Activated naive CD4-positive, alpha-beta T cell treated with anti-CD3 and anti-CD28 coated beads for 36 hours (primary cell): ENCODE measurements around the gene PTPRN2. TPM values are rescaled to one million over a fixed set of nuclear protein-coding genes. Genes with fewer than 3 reads are reported as not detected.
"Not testable (repeated sequence)": the region's sequence is repeated elsewhere in the genome, so short reads cannot be mapped to it uniquely, and the experiment has no call there.

Source experiments
- CTCF ChIA-PET: fragments of 350-600 bp; sonication (Branson Sonifier 250); formaldehyde crosslinking; loops from one replicate; lab custom pipeline; 2021; ENCODE audit warnings: antibody characterized with exemption; lab: Charles Lee
- DNase-seq: peaks from one replicate; pipeline ENCODE4 v3.0.0-alpha.2; 2020
- H3K27ac Mint-ChIP-seq: one replicate; pipeline ENCODE4 v1.8.0; 2021; ENCODE audit warnings: mild to moderate bottlenecking, mixed read lengths
- H3K27me3 Mint-ChIP-seq: one replicate; pipeline ENCODE4 v1.8.0; 2021; ENCODE audit warnings: low read depth, mixed read lengths
- H3K36me3 Mint-ChIP-seq: one replicate; pipeline ENCODE4 v1.8.0; 2021; ENCODE audit warnings: low read depth, mixed read lengths
- H3K4me1 Mint-ChIP-seq: one replicate; pipeline ENCODE4 v1.8.0; 2021; ENCODE audit warnings: low read depth, mixed read lengths
- H3K4me3 Mint-ChIP-seq: one replicate; pipeline ENCODE4 v1.8.0; 2021; ENCODE audit warnings: mild to moderate bottlenecking, moderate library complexity, mixed read lengths
- H3K9me3 Mint-ChIP-seq: one replicate; pipeline ENCODE4 v1.8.0; 2021; ENCODE audit warnings: mixed read lengths
- intact Hi-C: fragments of 100-400 bp; cut with micrococcal nuclease; formaldehyde crosslinking; loops from one replicate; pipeline ENCODE4 v1.15.1; 2023
- total RNA-seq, 2 experiments: library from RNA; stranded (reverse); gene quantifications; one replicate each; pipeline ENCODE4 v1.2.3, GENCODE V29; 2021

Gene PTPRN2
- total RNA-seq, 2 experiments from 2014 or later, result 0.54 to 0.62 TPM

GRCh38 chr7:157937406-157937805, 650.2 kb downstream of the PTPRN2 start:
- Mint-ChIP-seq H3K9me3 (peaks cover 19% of the 10 kb centered on the region), H3K4me3 (no peak overlapping the region), H3K27me3 (peaks cover 6% of the 10 kb centered on the region), H3K4me1 (peaks cover under 1% of the 10 kb centered on the region), H3K27ac (no peak overlapping the region), H3K36me3 (peaks cover 6% of the 10 kb centered on the region)
- CTCF ChIA-PET, result no interaction called here
- DNase-seq, result no peak
- intact Hi-C loops, result no loop called here

- peaks cover 3% of the 10 kb centered on the region for H3K4me1 Mint-ChIP-seq
Measured at GRCh38 chr7:157936976-157937375, 650.6 kb downstream of the PTPRN2 start.

GRCh38 chr7:157935721-157936120, 651.9 kb downstream of the PTPRN2 start:
- intact Hi-C loops, H3K27me3 Mint-ChIP-seq, H3K4me3 Mint-ChIP-seq, CTCF ChIA-PET, H3K4me1 Mint-ChIP-seq, H3K36me3 Mint-ChIP-seq, H3K27ac Mint-ChIP-seq, DNase-seq: not testable (repeated sequence)
- peaks cover 23% of the 10 kb centered on the region for H3K9me3 Mint-ChIP-seq

More at GRCh38 chr7:157936976-157937375, 650.6 kb downstream of the PTPRN2 start:
- CTCF ChIA-PET, result no interaction called here
- DNase-seq, result no peak
- Mint-ChIP-seq H3K27me3 (peaks cover 5% of the 10 kb centered on the region), H3K36me3 (peaks cover 9% of the 10 kb centered on the region), H3K9me3 (peaks cover 23% of the 10 kb centered on the region), H3K4me3 (no peak overlapping the region), H3K27ac (no peak overlapping the region)
- intact Hi-C loops, result no loop called here

- H3K4me3 Mint-ChIP-seq, H3K4me1 Mint-ChIP-seq, H3K36me3 Mint-ChIP-seq, CTCF ChIA-PET, H3K27me3 Mint-ChIP-seq: not testable (repeated sequence)
- Mint-ChIP-seq H3K9me3 (peaks cover 23% of the 10 kb centered on the region), H3K27ac (peak overlapping the region; percentile 95)
- intact Hi-C loops, result loop anchor here (1.0 to 5.0 kb wide), 4 partner anchors 52 to 924 kb away; partner anchors contain the start of gene DYNC2I1
- peak; percentile 8 for DNase-seq
Measured at GRCh38 chr7:157933219-157934155, 654.1 kb downstream of the PTPRN2 start.

- H3K4me3 Mint-ChIP-seq, result peak overlapping the region; percentile 26
- intact Hi-C loops, result loop anchor here (1.0 to 5.0 kb wide), 4 partner anchors 51 to 925 kb away; partner anchors contain the start of gene DYNC2I1
- peaks cover 4% of the 10 kb centered on the region for H3K4me1 Mint-ChIP-seq
- peaks cover 9% of the 10 kb centered on the region for H3K36me3 Mint-ChIP-seq
- peak overlapping the region; percentile 95 for H3K27ac Mint-ChIP-seq
- peak; percentile 31 for DNase-seq
- peaks cover 23% of the 10 kb centered on the region for H3K9me3 Mint-ChIP-seq
- CTCF ChIA-PET, result no interaction called here
- H3K27me3 Mint-ChIP-seq, result peaks cover 7% of the 10 kb centered on the region
Measured at GRCh38 chr7:157932498-157933218, 655.0 kb downstream of the PTPRN2 start.

GRCh38 chr7:157930926-157931466, 656.6 kb downstream of the PTPRN2 start:
- CTCF ChIA-PET, result no interaction called here

GRCh38 chr7:157930441-157930840, 657.2 kb downstream of the PTPRN2 start:
- Mint-ChIP-seq H3K4me3 (no peak overlapping the region), H3K27me3 (peaks cover 4% of the 10 kb centered on the region), H3K4me1 (peaks cover 16% of the 10 kb centered on the region), H3K9me3 (peaks cover 22% of the 10 kb centered on the region), H3K36me3 (peaks cover 9% of the 10 kb centered on the region), H3K27ac (no peak overlapping the region)
- no peak for DNase-seq
- CTCF ChIA-PET, result interaction anchor here (0.7 kb wide), 1 partner anchor 318 kb away, joined by 3 read pairs; no protein-coding TSS in a partner anchor
- intact Hi-C loops, result loop anchor here (5.0 kb wide), 3 partner anchors 103 to 927 kb away; partner anchors contain the start of gene DYNC2I1

More at GRCh38 chr7:157930926-157931466, 656.6 kb downstream of the PTPRN2 start:
- DNase-seq, result no peak
- peak overlapping the region; percentile 24 for H3K27ac Mint-ChIP-seq
- H3K36me3 Mint-ChIP-seq, result peaks cover 9% of the 10 kb centered on the region
- intact Hi-C loops, result loop anchor here (5.0 kb wide), 3 partner anchors 104 to 926 kb away; partner anchors contain the start of gene DYNC2I1
- H3K4me1 Mint-ChIP-seq, result peaks cover 12% of the 10 kb centered on the region
- peaks cover 23% of the 10 kb centered on the region for H3K9me3 Mint-ChIP-seq
- no peak overlapping the region for H3K4me3 Mint-ChIP-seq
- peaks cover 4% of the 10 kb centered on the region for H3K27me3 Mint-ChIP-seq

GRCh38 chr7:157929671-157930070, 658.0 kb downstream of the PTPRN2 start:
- DNase-seq, result no peak
- Mint-ChIP-seq H3K36me3 (peaks cover 9% of the 10 kb centered on the region), H3K4me3 (no peak overlapping the region), H3K4me1 (peaks cover 16% of the 10 kb centered on the region), H3K9me3 (peaks cover 20% of the 10 kb centered on the region), H3K27ac (no peak overlapping the region), H3K27me3 (peaks cover 4% of the 10 kb centered on the region)
- intact Hi-C loops, result loop anchor here (5.0 kb wide), 3 partner anchors 102 to 928 kb away; partner anchors contain the start of gene DYNC2I1
- CTCF ChIA-PET, result interaction anchor here (0.7 kb wide), 1 partner anchor 317 kb away, joined by 3 read pairs; no protein-coding TSS in a partner anchor

- intact Hi-C loops, result no loop called here
- Mint-ChIP-seq H3K4me1 (peaks cover 16% of the 10 kb centered on the region), H3K4me3 (no peak overlapping the region), H3K36me3 (peaks cover 9% of the 10 kb centered on the region), H3K27me3 (peaks cover 4% of the 10 kb centered on the region), H3K9me3 (peaks cover 14% of the 10 kb centered on the region), H3K27ac (no peak overlapping the region)
- no peak for DNase-seq
- CTCF ChIA-PET, result no interaction called here
Measured at GRCh38 chr7:157928808-157929425, 658.7 kb downstream of the PTPRN2 start.

GRCh38 chr7:157928171-157928794, 659.3 kb downstream of the PTPRN2 start:
- peaks cover 8% of the 10 kb centered on the region for H3K36me3 Mint-ChIP-seq
- DNase-seq, result no peak
- H3K27ac Mint-ChIP-seq, result no peak overlapping the region
- intact Hi-C loops, result no loop called here
- peaks cover 10% of the 10 kb centered on the region for H3K9me3 Mint-ChIP-seq
- H3K4me1 Mint-ChIP-seq, result peaks cover 16% of the 10 kb centered on the region
- H3K4me3 Mint-ChIP-seq, result no peak overlapping the region
- CTCF ChIA-PET, result no interaction called here
- H3K27me3 Mint-ChIP-seq, result peaks cover 4% of the 10 kb centered on the region

GRCh38 chr7:157927313-157927925, 660.2 kb downstream of the PTPRN2 start:
- intact Hi-C loops, result no loop called here
- Mint-ChIP-seq H3K27me3 (peaks cover 4% of the 10 kb centered on the region), H3K36me3 (peaks cover 3% of the 10 kb centered on the region), H3K4me1 (peaks cover 16% of the 10 kb centered on the region), H3K9me3 (peaks cover 4% of the 10 kb centered on the region), H3K27ac (no peak overlapping the region), H3K4me3 (no peak overlapping the region)
- CTCF ChIA-PET, result no interaction called here
- DNase-seq, result no peak
